Dendritic cell treated with granulocyte-macrophage colony-stimulating factor and Interleukin-4, amounts not matched to agents 40 ng/mL and 50 ng/mL, for 4 days (primary cell): ENCODE data around the gene SLC12A9.

Experiments used
- H3K27ac Mint-ChIP-seq: one replicate; pipeline ENCODE4 v1.8.0; 2022; ENCODE audit warnings: mild to moderate bottlenecking, mixed read lengths
- H3K27me3 Mint-ChIP-seq: one replicate; pipeline ENCODE4 v1.8.0; 2022; ENCODE audit warnings: mild to moderate bottlenecking, mixed read lengths
- H3K36me3 Mint-ChIP-seq: one replicate; pipeline ENCODE4 v1.8.0; 2022; ENCODE audit warnings: low read depth, mixed read lengths
- H3K4me1 Mint-ChIP-seq: one replicate; pipeline ENCODE4 v1.8.0; 2022; ENCODE audit warnings: low read depth, mixed read lengths
- H3K4me3 Mint-ChIP-seq: one replicate; pipeline ENCODE4 v1.8.0; 2022; ENCODE audit warnings: mild to moderate bottlenecking, moderate library complexity, mixed read lengths
- H3K9me3 Mint-ChIP-seq: one replicate; pipeline ENCODE4 v1.8.0; 2022; ENCODE audit warnings: mixed read lengths
- intact Hi-C: fragments of 100-400 bp; cut with micrococcal nuclease; formaldehyde crosslinking; loops from one replicate; pipeline ENCODE4 v1.15.0; 2022

Gene SLC12A9

DNA sequence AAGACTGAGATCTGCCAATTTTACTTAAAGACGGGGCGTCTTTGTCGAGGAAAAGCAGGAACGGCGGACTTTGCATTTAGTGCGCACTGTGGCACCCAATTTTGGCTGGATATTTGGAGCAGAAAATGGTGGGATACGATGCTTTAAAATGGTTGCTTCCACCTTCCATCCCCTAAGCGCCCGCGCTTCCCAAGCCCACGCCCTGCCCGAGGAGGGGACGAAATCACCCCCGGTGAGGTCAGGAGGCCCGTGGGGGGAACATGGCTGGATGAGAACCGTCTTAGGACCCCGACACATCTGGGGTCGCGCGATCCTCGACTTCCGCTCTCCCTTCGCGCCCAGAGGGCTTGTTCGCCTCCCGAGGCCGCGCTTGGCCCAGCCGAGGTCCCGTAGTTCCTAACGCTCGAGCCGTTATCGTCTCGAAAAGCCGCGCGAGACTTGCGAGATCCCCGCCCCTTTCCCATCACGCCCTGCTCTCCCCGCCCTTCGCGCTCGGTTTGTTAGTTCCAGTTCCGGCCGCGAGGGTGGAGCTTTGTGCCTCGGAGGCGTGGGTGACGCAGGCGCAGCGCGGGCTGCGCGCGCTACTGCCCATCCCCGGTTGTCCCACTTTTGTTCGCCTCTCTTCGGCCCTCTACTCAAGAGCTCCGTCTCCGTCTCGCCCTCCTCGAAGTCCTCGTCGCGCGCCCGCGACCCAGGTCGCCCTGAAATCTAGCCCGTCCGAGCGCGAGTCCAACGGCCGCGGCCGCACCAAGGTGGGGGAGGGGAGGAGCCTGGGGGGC, 22.3 kb downstream of the SLC12A9 start, which contains the start of gene SRRT:
Gene SRRT, plus strand, starts transcription at position 527 of the 779 bp plus-strand sequence. CDS start 488 bp downstream, outside the sequence.
- peak within 1 kb of the TSS; percentile 94 for H3K27ac Mint-ChIP-seq
- H3K4me3 Mint-ChIP-seq, result peak within 1 kb of the TSS; percentile 97
- peaks cover 94% of the 10 kb centered on the region for H3K36me3 Mint-ChIP-seq
- no peaks in the 10 kb centered on the region for H3K9me3 Mint-ChIP-seq
- intact Hi-C loops, result loop anchor here (1.0 kb wide), 1 partner anchor 13 kb away; no protein-coding TSS in a partner anchor
- no peaks in the 10 kb centered on the region for H3K27me3 Mint-ChIP-seq
- peaks cover 55% of the 10 kb centered on the region for H3K4me1 Mint-ChIP-seq

DNA sequence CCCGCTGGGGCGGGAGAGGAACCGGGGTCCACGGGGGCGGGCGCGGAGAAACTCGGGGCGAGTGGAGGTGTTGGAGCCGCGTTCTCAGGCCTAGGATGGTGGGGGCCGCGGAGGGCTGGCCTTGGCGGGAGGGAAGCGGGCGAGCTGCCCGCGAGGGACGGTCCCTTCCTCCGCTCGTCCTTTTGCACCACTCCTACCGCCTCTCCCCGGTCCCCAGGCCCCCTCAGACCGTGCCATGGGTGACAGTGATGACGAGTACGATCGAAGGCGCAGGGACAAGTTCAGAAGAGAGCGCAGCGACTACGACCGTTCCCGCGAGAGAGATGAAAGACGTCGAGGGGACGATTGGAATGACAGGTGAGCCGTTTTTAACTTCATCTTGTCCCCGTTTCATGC, 22.8 kb downstream of the SLC12A9 start:
- Mint-ChIP-seq H3K27me3 (no peaks in the 10 kb centered on the region), H3K36me3 (peaks cover 96% of the 10 kb centered on the region), H3K4me3 (peak overlapping the region; percentile 97), H3K9me3 (no peaks in the 10 kb centered on the region), H3K4me1 (peaks cover 54% of the 10 kb centered on the region), H3K27ac (peak overlapping the region; percentile 94)
- intact Hi-C loops, result loop anchor here (1.0 kb wide), 1 partner anchor 12 kb away; no protein-coding TSS in a partner anchor

DNA sequence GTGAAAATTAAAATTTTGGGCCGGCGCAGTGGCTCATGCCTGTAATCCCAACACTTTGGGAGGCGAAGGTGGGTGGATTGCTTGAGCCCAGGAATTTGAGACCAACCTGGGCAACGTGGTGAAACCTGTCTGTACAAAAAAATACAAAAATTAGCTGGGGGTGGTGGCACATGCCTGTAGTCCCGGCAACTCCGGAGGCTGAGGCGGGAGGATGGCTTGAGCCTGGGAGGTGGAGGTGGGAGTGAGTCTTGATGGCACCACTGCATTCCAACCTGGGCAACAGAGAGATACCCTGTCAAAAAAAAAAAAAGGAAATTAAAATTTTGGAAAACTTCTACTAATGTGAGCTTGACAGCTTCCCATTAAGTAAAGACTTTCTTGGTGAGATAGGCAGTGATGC, 25.5 kb downstream of the SLC12A9 start:
- H3K4me3 Mint-ChIP-seq, result no peak overlapping the region
- no peaks in the 10 kb centered on the region for H3K27me3 Mint-ChIP-seq
- intact Hi-C loops, result no loop called here
- H3K36me3 Mint-ChIP-seq, result peaks cover 96% of the 10 kb centered on the region
- no peaks in the 10 kb centered on the region for H3K9me3 Mint-ChIP-seq
- H3K4me1 Mint-ChIP-seq, result peaks cover 38% of the 10 kb centered on the region
- no peak overlapping the region for H3K27ac Mint-ChIP-seq

DNA sequence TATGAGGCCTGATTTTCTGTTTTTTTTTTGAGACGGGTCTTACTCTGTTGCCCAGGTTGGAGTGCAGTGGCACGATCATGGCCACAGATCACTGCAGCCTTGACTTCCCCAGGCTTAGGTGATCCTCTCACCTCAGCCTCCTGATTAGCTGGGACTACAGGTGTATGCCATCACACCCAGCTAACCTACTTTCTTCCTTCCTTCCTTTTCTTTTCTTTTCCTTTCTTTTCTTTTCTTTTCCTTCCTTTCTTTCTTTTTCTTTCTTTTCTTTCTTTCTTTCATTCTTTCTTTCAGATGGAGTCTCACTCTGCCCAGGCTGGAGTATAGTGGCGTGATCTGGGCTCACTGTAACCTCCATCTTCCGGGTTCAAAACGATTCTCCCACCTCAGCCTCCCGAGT, 26.2 kb downstream of the SLC12A9 start:
- H3K4me1 Mint-ChIP-seq, result peaks cover 38% of the 10 kb centered on the region
- intact Hi-C loops, result no loop called here

DNA sequence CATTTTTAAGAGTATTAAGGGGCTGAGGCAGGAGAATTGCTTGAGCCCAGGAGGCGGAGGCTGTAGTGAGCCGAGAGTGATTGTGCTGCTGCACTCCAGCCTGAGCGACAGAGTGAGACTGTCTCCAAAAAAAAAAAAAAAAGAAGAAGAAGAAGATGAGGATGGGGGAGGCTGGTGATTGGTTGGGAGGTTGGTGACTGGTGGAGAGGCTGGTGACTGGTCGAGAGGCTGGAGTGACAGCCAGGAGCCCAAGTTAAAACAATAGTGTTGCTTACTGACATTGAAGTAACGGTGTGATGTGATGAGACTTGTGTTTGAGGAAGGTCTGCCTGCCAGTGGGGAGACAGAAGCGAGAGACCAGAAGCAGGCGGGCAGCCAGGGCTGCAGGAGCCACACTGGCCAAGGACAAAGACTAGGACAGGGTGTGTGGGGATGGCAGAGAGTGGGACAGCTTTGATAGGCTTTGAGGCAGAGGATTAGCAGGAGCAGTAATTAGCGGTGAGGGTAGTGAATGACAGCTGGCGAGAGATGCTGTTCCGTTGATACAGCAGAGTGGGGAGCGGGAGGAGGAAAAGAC, 27.3 kb downstream of the SLC12A9 start:
- Mint-ChIP-seq H3K27ac (peak overlapping the region; percentile 5), H3K9me3 (no peaks in the 10 kb centered on the region), H3K4me1 (peaks cover 40% of the 10 kb centered on the region), H3K4me3 (no peak overlapping the region), H3K36me3 (peaks cover 96% of the 10 kb centered on the region), H3K27me3 (no peaks in the 10 kb centered on the region)
- intact Hi-C loops, result no loop called here

More for the DNA sequence above, 26.2 kb downstream of the SLC12A9 start:
- peaks cover 96% of the 10 kb centered on the region for H3K36me3 Mint-ChIP-seq
- no peak overlapping the region for H3K4me3 Mint-ChIP-seq
- H3K9me3 Mint-ChIP-seq, result no peaks in the 10 kb centered on the region
- no peaks in the 10 kb centered on the region for H3K27me3 Mint-ChIP-seq
- no peak overlapping the region for H3K27ac Mint-ChIP-seq

DNA sequence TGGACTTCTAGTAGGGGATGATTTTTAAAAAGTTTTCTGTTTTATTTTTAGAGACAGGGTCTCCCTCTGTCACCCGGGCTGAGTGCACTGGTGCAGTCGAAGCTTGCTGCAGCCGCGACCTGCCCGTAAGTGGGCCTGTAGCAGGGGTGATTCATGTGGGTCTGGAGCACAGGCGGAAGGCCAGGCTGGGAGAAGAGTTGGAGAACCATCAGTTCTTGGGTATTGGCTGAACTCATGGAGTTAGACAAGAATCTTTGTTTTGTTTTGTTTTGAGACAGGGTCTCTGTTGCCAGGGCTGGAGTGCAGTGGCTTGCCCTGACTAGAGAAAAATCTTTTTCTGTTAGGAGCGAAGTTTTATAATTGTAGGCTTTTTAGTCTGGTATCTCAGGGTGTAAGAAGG, 28.1 kb downstream of the SLC12A9 start:
- intact Hi-C loops, result no loop called here
- no peaks in the 10 kb centered on the region for H3K27me3 Mint-ChIP-seq
- H3K4me1 Mint-ChIP-seq, result peaks cover 48% of the 10 kb centered on the region
- no peak overlapping the region for H3K27ac Mint-ChIP-seq
- peaks cover 96% of the 10 kb centered on the region for H3K36me3 Mint-ChIP-seq
- no peak overlapping the region for H3K4me3 Mint-ChIP-seq
- no peaks in the 10 kb centered on the region for H3K9me3 Mint-ChIP-seq

DNA sequence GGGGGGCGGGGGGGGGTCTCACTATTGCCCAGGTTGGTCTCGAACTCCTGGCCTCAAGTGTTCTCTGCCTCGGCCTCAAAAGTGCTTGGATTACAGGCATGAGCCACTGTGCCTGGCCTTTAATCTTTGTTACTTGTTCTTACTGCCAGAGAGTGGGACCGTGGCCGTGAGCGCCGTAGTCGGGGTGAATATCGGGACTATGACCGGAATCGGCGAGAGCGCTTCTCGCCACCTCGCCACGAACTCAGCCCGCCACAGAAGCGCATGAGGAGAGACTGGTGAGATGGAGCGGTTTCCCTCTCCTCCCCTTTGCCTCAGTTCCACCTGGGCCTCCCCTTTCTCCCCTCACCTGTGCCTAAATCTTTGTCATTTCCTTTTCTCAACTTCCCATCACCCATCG, 28.6 kb downstream of the SLC12A9 start:
- Mint-ChIP-seq H3K4me3 (no peak overlapping the region), H3K27me3 (no peaks in the 10 kb centered on the region), H3K36me3 (peaks cover 98% of the 10 kb centered on the region), H3K4me1 (peaks cover 48% of the 10 kb centered on the region), H3K27ac (no peak overlapping the region), H3K9me3 (no peaks in the 10 kb centered on the region)
- intact Hi-C loops, result no loop called here

DNA sequence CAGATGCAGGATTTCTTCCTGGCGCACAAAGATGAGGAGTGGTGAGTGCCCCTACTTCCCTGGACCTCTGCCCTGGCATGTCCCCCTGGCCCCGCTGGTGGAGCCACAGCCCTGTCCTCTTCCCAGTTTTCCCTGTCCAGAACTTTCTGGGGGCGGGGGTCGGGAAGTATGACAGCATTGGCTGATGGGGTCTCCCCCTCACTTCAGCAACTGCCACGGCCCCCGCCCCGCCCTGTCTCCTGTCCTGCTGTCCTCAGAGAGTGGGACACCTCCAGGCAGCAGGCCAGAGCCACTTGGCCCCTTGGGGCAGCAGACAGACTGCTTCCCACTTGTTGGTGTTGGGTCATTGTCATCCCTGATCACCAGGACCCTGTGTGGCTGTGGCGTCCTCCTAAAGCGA, 29.7 kb downstream of the SLC12A9 start:
- Mint-ChIP-seq H3K9me3 (no peaks in the 10 kb centered on the region), H3K4me3 (no peak overlapping the region), H3K4me1 (peaks cover 50% of the 10 kb centered on the region), H3K27ac (no peak overlapping the region), H3K36me3 (peaks cover 99% of the 10 kb centered on the region), H3K27me3 (no peaks in the 10 kb centered on the region)
- intact Hi-C loops, result no loop called here

DNA sequence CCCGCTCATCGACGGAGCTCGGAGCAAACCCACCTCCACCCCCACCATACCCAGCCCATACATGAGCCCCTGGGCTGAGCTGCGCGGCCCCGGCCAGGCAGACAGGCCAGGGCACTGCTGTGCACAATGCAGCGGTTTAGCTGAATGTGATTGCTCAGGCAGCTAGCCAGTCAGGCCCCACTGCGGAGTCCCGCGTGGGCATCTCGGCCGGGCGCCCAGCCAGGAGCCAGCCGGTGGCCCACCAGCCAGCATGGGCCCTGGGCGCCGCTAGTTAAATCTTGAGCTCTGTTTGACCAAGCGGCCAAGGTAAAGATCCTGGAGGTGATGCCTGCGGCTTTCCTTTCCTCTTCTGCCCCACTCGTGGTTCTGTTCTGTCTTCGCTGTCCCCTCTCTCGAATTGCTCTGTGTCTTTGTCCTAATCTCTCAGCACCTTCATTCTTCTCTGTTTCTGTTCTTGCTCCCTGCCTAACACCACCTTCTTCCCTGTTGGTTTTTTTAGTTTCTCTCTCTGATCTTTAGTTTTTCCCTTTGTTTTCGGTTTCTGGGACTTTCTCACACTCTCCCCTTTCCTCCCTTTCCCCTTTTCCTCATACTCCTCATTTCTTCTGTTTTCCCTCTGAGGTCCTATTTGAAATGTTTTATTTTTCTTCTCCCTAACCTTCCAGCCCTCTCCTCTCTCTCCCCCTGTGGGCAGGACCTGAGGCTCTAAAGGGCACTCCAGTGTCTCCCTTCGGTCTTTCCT, 30.4 kb downstream of the SLC12A9 start:
- peaks cover 54% of the 10 kb centered on the region for H3K4me1 Mint-ChIP-seq
- no peak overlapping the region for H3K4me3 Mint-ChIP-seq
- peaks cover 100% of the 10 kb centered on the region for H3K36me3 Mint-ChIP-seq
- no peaks in the 10 kb centered on the region for H3K9me3 Mint-ChIP-seq
- intact Hi-C loops, result no loop called here
- H3K27me3 Mint-ChIP-seq, result no peaks in the 10 kb centered on the region
- no peak overlapping the region for H3K27ac Mint-ChIP-seq

DNA sequence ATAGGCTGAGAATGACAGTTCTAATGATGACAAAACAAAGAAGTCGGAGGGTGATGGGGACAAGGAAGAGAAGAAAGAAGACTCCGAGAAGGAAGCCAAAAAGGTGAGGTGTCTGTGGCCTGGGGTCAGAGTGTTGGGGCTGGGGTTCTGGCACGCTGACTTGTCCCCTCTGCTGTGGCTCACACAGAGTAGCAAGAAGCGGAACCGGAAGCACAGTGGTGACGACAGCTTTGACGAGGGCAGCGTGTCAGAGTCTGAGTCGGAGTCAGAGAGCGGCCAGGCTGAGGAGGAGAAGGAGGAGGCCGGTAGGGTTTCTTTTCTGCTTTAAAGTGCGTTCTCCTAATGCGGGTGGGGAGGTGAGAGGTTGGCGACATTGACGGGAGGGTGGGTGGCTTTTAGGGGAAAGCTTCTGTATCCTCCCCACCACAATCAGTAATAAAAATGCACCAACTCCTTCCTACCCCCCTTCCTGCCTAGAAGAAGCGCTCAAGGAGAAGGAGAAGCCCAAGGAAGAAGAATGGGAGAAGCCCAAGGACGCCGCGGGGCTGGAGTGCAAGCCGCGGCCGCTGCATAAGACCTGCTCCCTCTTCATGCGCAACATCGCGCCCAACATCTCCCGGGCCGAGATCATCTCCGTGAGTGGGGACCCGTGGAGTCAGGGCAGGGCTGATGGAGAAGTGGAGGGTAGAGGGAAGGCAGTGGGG, 32.4 kb downstream of the SLC12A9 start:
- H3K27ac Mint-ChIP-seq, result peak overlapping the region; percentile 53
- H3K27me3 Mint-ChIP-seq, result no peaks in the 10 kb centered on the region
- H3K9me3 Mint-ChIP-seq, result no peaks in the 10 kb centered on the region
- peaks cover 89% of the 10 kb centered on the region for H3K36me3 Mint-ChIP-seq
- peak overlapping the region; percentile 15 for H3K4me3 Mint-ChIP-seq
- intact Hi-C loops, result no loop called here
- peaks cover 57% of the 10 kb centered on the region for H3K4me1 Mint-ChIP-seq

DNA sequence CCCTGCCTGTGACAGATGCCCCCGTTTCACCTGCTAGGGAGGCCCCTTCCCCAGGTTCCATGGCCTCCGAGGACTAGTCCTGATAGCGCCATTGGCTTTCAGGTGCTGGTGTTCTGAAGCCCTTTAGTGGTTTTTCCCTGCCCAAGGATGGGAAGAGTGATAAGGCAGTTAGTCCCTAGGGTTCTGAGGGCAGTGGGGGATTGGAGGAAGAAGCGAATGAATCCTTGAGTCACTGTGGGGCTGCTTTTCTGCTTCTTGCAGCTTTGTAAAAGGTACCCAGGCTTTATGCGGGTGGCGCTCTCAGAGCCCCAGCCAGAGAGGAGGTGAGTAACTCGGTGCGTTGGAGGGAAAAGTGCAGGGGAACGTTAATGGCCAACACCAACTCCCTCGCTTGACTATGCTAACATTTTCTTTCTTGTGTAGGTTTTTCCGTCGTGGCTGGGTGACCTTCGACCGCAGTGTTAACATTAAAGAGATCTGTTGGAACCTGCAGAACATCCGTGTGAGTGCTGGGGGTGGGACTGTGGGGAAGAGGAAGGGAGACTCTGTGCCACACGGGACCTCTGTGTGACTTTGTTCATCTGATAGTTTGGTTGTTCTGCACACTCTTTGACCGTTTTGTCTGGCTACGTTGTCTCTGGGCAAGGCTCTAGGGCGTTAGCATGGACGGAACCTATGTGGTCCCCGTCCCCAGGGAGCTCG, 33.1 kb downstream of the SLC12A9 start:
- no peak overlapping the region for H3K27ac Mint-ChIP-seq
- intact Hi-C loops, result no loop called here
- peaks cover 61% of the 10 kb centered on the region for H3K4me1 Mint-ChIP-seq
- no peak overlapping the region for H3K4me3 Mint-ChIP-seq
- peaks cover 5% of the 10 kb centered on the region for H3K27me3 Mint-ChIP-seq
- peaks cover 82% of the 10 kb centered on the region for H3K36me3 Mint-ChIP-seq
- H3K9me3 Mint-ChIP-seq, result no peaks in the 10 kb centered on the region

DNA sequence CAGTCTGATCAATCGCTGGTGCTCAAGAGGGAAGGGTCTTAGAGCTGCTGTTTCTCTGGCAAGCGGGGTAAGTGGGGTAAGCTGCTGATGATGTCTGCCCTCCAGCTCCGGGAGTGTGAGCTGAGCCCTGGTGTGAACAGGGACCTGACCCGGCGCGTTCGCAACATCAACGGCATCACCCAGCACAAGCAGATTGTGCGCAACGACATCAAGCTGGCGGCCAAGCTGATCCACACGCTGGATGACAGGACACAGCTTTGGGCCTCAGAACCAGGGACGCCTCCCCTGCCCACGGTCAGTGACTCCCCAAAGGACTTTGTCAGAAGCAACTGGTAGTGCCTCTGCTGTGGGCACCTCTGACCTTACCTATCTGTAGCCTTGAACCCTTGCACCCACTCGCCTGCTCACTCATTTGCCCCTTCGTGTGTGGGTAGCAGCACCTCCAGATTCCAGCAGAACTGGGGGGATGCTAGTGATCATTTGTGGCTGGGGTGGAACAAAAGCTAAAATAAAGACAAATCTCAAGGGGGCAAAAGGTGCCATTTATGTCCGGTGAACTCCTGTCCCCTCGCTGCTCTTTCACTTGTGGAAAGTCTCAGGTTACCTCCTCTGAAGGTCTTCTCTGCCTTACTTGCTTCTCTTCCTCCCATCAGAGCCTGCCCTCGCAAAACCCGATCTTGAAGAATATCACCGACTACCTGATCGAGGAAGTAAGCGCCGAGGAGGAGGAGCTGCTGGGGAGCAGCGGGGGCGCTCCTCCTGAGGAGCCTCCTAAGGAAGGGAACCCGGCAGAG, 33.8 kb downstream of the SLC12A9 start:
- Mint-ChIP-seq H3K4me1 (peaks cover 69% of the 10 kb centered on the region), H3K9me3 (no peaks in the 10 kb centered on the region), H3K4me3 (no peak overlapping the region), H3K27ac (peak overlapping the region; percentile 78), H3K27me3 (peaks cover 13% of the 10 kb centered on the region), H3K36me3 (peaks cover 75% of the 10 kb centered on the region)
- intact Hi-C loops, result no loop called here
